Ovary (tissue), 9 donors: ENCODE measurements around the gene DISP1. TPM values are rescaled to one million over a fixed set of nuclear protein-coding genes. Genes with fewer than 3 reads are reported as not detected.

Experiments
- DNase-seq, 5 donors: peaks; one replicate each; pipeline ENCODE4 v3.0.0-alpha.2; 2019 to 2020
- H3K27ac ChIP-seq, 2 donors: fragments of 200-600 bp; one replicate each; pipeline versions ENCODE4 v1.5.1 to v1.8.0; 2019 to 2022
- H3K27me3 ChIP-seq: fragments of 200-600 bp; one replicate; pipeline ENCODE4 v1.8.0; 2022
- H3K36me3 ChIP-seq: fragments of 200-600 bp; sonication (generic); one replicate; pipeline ENCODE4 v1.5.1; 2019
- H3K4me1 ChIP-seq: one replicate; pipeline ENCODE4 v1.8.1; 2013; ENCODE audit warnings: mild to moderate bottlenecking, moderate library complexity; ENCODE audit not compliant: insufficient read depth
- H3K4me3 ChIP-seq: fragments of 200-600 bp; sonication (generic); one replicate; pipeline ENCODE4 v1.5.1; 2017
- H3K9me3 ChIP-seq, 2 donors: fragments of 200-600 bp in 1 of 2; sonication (generic) in 1 of 2; one replicate each; pipeline versions ENCODE4 v1.5.1 to v1.8.1; 2013 to 2019; ENCODE audit warnings: mild to moderate bottlenecking in 1 of 2, moderate library complexity in 1 of 2
- CTCF ChIP-seq, 3 donors: fragments of 450-650 bp in 2 of 3; fragments of 200-600 bp in 1 of 3; IDR thresholded peaks; one replicate each; pipeline versions ENCODE4 v1.5.1 to v1.8.0; 2016 to 2022; ENCODE audit warnings: antibody characterized with exemption in 3 of 3, mild to moderate bottlenecking in 1 of 3
- EP300 ChIP-seq: sonication (generic); formaldehyde crosslinking; IDR thresholded peaks from one replicate; pipeline ENCODE4 v1.6.1; 2017; ENCODE audit warnings: antibody characterized with exemption
- POLR2A ChIP-seq: fragments of 450-650 bp; IDR thresholded peaks from one replicate; pipeline ENCODE4 v1.6.1; 2017; ENCODE audit warnings: antibody characterized with exemption, mild to moderate bottlenecking, moderate library complexity
- WGBS, 3 donors: extraction: QIAGEN DNeasy Blood & Tissue Kit in 1 of 3; methylation state at CpG; one replicate each; pipeline versions ENCODE4 v1.1.5 to v1.1.7; 2013 to 2017; 5-methylcytosine and 5-hydroxymethylcytosine counted together
- intact Hi-C, 4 donors: fragments of 100-400 bp; cut with DNase I; formaldehyde crosslinking; loops; one replicate each; pipeline versions ENCODE4 v1.11.0 to v1.15.1; 2022 to 2023
- polyA plus RNA-seq, 2 donors: library from polyadenylated mRNA; stranded (reverse); fragments of 200-250 nt in 1 of 2; fragments of 350-450 nt in 1 of 2; fragmentation: Illumina TruSeq in 1 of 2; extraction: RNeasy Lipid Tissue Mini Kit (QIAGEN cat#74804) in 1 of 2; gene quantifications; one replicate each; pipeline ENCODE4 v1.2.3, GENCODE V29; 2013 to 2014
- total RNA-seq, 7 donors: library from RNA; depleted of rRNA in 2 of 7; stranded (reverse); fragments of >200 nt in 2 of 7; fragmentation: NEBNext Ultra II Directional in 3 of 7; extraction: Animal tissue kit (Norgen Biotek cat#: 25700) in 3 of 7; gene quantifications; one replicate each; pipeline versions ENCODE4 v1.1.0 to v1.2.4, GENCODE V29; 2016 to 2023
- donor health status: DM: no; HTN: no; CAD: no; lungs with moderate emphysema.
- donor health status: DM: no; HTN: no; CAD: no.
- donor health status: Bipolar disorder and iron deficiency.
- donor health status: DM: yes; HTN: yes; CAD: no.
- donor health status: DM: no; HTN: no; CAD: no.
- donor health status: DM: yes; HTN: yes; CAD: no.

Gene DISP1
- total and polyA plus RNA-seq, 9 donors, result 3.7 to 12.5 (median 6.7) TPM

GRCh38 chr1:222829868-222830267, 15.0 kb downstream of the DISP1 start:
- no peak for TF ChIP-seq CTCF (IDR thresholded peaks at IDR 0.05)
- no peak for TF ChIP-seq POLR2A
- TF ChIP-seq EP300, result no peak
- Histone ChIP-seq H3K27ac (no peak overlapping the region), H3K4me3 (no peak overlapping the region), H3K27me3 (no peaks in the 10 kb centered on the region), H3K4me1 (peaks cover 4% of the 10 kb centered on the region), H3K9me3 (no peaks in the 10 kb centered on the region), H3K36me3 (no peaks in the 10 kb centered on the region)
- DNase-seq, result no peak
- intact Hi-C loops, result no loop called here

- Histone ChIP-seq H3K9me3 (no peaks in the 10 kb centered on the region), H3K4me3 (no peak overlapping the region), H3K27ac (no peak overlapping the region), H3K36me3 (no peaks in the 10 kb centered on the region), H3K27me3 (no peaks in the 10 kb centered on the region), H3K4me1 (peaks cover 4% of the 10 kb centered on the region)
- WGBS, 3 donors, result 90 to 96% (median 93%) methylated on average over 2 of the region's 2 CpGs
- DNase-seq, result no peak
- TF ChIP-seq POLR2A (no peak), CTCF (IDR thresholded peaks at IDR 0.05) (no peak)
- intact Hi-C loops, result no loop called here
Measured at GRCh38 chr1:222833356-222833876, 18.6 kb downstream of the DISP1 start.

- Histone ChIP-seq H3K27me3 (no peaks in the 10 kb centered on the region), H3K27ac (no peak overlapping the region), H3K36me3 (no peaks in the 10 kb centered on the region), H3K9me3 (no peaks in the 10 kb centered on the region), H3K4me3 (no peak overlapping the region), H3K4me1 (no peaks in the 10 kb centered on the region)
- DNase-seq, result no peak
- 68 to 80% (median 69%) methylated on average over 6 of the region's 6 CpGs for WGBS, 3 donors
- intact Hi-C loops, result no loop called here
- no peak for TF ChIP-seq POLR2A
- TF ChIP-seq CTCF (IDR thresholded peaks at IDR 0.05), result no peak
- no peak for TF ChIP-seq EP300
Measured at GRCh38 chr1:222843469-222844410, 28.9 kb downstream of the DISP1 start.

GRCh38 chr1:222844411-222844779, 29.6 kb downstream of the DISP1 start:
- no peaks in the 10 kb centered on the region for H3K4me1 ChIP-seq
- no peak overlapping the region for H3K27ac ChIP-seq
- intact Hi-C loops, result no loop called here
- H3K9me3 ChIP-seq, result no peaks in the 10 kb centered on the region
- DNase-seq, result no peak
- no peaks in the 10 kb centered on the region for H3K27me3 ChIP-seq
- H3K4me3 ChIP-seq, result no peak overlapping the region
- TF ChIP-seq CTCF (IDR thresholded peaks at IDR 0.05) (no peak), EP300 (no peak), POLR2A (no peak)
- no peaks in the 10 kb centered on the region for H3K36me3 ChIP-seq
- 55 to 68% (median 67%) methylated on average over 3 of the region's 3 CpGs for WGBS, 3 donors
